HepG2 (cell line): ENCODE data around the gene UBL5.

ENCODE experiments used
- AHR ChIP-seq: IDR thresholded peaks from 2 replicates; pipeline ENCODE4 v1.6.1; 2018; ENCODE audit warnings: missing genetic modification reagents, missing compliant biosample characterization
- ARHGAP35 ChIP-seq: sonication (generic); formaldehyde crosslinking; IDR thresholded peaks from 2 replicates; pipeline ENCODE4 v1.9.0; 2022; ENCODE audit warnings: mild to moderate bottlenecking, inconsistent platforms, moderate library complexity, missing genetic modification reagents, borderline replicate concordance
- EZH2 ChIP-seq: conservative IDR thresholded peaks from 2 replicates; pipeline ENCODE4 v1.6.1; 2012; ENCODE audit warnings: mild to moderate bottlenecking, low read depth, low read length, moderate library complexity
- HCFC1 ChIP-seq: fragments of 150-350 bp; IDR thresholded peaks from 2 replicates; pipeline ENCODE4 v1.6.1; 2014; ENCODE audit warnings: low read depth, low read length
- HDAC2 ChIP-seq: sonication (generic); formaldehyde crosslinking; IDR thresholded peaks from 2 replicates; pipeline ENCODE4 v1.4.0; 2020; ENCODE audit warnings: missing genetic modification reagents
- NFRKB ChIP-seq: fragments of 450-650 bp; IDR thresholded peaks from 2 replicates; pipeline ENCODE4 v1.6.1; 2017
- RBAK ChIP-seq: sonication (generic); formaldehyde crosslinking; IDR thresholded peaks from 2 replicates; pipeline ENCODE4 v1.5.1; 2020; ENCODE audit warnings: mild to moderate bottlenecking, missing genetic modification reagents
- TCF7 ChIP-seq: sonication (generic); IDR thresholded peaks from 2 replicates; pipeline ENCODE4 v1.6.1; 2016; ENCODE audit warnings: antibody characterized with exemption, low read depth
- TF ChIP-seq, protein P1 (sequence below): sonication (generic); formaldehyde crosslinking; IDR thresholded peaks from 2 replicates; pipeline ENCODE4 v1.5.0; 2020; ENCODE audit warnings: mild to moderate bottlenecking, missing genetic modification reagents, moderate library complexity
- TF ChIP-seq, protein P2 (sequence below): sonication (generic); formaldehyde crosslinking; IDR thresholded peaks from 2 replicates; pipeline ENCODE4 v1.4.0; 2020; ENCODE audit warnings: missing genetic modification reagents
- TF ChIP-seq, protein P3 (sequence below), 2 experiments: IDR thresholded peaks; 2 replicates each; pipeline ENCODE4 v1.6.1; 2011 to 2012; ENCODE audit warnings: low read length in 2 of 2, borderline replicate concordance in 1 of 2, low read depth in 1 of 2, mild to moderate bottlenecking in 1 of 2, moderate library complexity in 1 of 2
- TF ChIP-seq, protein P4 (sequence below): IDR thresholded peaks from 2 replicates; pipeline ENCODE4 v1.6.1; 2016; ENCODE audit warnings: low read depth, control low read depth

DNA sequence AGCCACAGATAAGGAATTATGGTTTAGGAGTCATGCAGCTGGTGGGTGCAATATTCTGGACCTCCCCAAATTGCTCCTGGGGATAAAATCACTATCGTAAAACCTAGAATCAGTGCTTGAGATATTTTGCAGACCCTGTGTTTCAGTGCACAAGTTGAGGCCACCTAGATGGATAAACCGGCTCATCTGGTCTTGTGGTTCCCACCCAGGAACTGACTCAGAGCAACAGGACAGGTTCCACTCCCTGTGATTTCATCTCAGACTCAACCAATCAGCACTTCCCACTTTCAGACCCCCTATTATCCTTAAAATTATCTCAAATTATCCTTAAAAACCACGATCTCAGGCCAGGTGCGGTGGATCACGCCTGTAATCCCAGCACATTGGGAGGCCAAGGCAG is 29.8 kb upstream of the UBL5 start:
- TF ChIP-seq, protein P1, sequence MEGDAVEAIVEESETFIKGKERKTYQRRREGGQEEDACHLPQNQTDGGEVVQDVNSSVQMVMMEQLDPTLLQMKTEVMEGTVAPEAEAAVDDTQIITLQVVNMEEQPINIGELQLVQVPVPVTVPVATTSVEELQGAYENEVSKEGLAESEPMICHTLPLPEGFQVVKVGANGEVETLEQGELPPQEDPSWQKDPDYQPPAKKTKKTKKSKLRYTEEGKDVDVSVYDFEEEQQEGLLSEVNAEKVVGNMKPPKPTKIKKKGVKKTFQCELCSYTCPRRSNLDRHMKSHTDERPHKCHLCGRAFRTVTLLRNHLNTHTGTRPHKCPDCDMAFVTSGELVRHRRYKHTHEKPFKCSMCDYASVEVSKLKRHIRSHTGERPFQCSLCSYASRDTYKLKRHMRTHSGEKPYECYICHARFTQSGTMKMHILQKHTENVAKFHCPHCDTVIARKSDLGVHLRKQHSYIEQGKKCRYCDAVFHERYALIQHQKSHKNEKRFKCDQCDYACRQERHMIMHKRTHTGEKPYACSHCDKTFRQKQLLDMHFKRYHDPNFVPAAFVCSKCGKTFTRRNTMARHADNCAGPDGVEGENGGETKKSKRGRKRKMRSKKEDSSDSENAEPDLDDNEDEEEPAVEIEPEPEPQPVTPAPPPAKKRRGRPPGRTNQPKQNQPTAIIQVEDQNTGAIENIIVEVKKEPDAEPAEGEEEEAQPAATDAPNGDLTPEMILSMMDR (CRISPR knock-in tag) = no peak
- TF ChIP-seq HDAC2 (no peak), ARHGAP35 (CRISPR knock-in tag) (no peak), RBAK (no peak), NFRKB (no peak), AHR (no peak), EZH2 (no peak), TCF7 (no peak), HCFC1 (no peak)
- TF ChIP-seq, protein P2, sequence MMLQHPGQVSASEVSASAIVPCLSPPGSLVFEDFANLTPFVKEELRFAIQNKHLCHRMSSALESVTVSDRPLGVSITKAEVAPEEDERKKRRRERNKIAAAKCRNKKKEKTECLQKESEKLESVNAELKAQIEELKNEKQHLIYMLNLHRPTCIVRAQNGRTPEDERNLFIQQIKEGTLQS (CRISPR knock-in tag) = no peak
- TF ChIP-seq, protein P3, sequence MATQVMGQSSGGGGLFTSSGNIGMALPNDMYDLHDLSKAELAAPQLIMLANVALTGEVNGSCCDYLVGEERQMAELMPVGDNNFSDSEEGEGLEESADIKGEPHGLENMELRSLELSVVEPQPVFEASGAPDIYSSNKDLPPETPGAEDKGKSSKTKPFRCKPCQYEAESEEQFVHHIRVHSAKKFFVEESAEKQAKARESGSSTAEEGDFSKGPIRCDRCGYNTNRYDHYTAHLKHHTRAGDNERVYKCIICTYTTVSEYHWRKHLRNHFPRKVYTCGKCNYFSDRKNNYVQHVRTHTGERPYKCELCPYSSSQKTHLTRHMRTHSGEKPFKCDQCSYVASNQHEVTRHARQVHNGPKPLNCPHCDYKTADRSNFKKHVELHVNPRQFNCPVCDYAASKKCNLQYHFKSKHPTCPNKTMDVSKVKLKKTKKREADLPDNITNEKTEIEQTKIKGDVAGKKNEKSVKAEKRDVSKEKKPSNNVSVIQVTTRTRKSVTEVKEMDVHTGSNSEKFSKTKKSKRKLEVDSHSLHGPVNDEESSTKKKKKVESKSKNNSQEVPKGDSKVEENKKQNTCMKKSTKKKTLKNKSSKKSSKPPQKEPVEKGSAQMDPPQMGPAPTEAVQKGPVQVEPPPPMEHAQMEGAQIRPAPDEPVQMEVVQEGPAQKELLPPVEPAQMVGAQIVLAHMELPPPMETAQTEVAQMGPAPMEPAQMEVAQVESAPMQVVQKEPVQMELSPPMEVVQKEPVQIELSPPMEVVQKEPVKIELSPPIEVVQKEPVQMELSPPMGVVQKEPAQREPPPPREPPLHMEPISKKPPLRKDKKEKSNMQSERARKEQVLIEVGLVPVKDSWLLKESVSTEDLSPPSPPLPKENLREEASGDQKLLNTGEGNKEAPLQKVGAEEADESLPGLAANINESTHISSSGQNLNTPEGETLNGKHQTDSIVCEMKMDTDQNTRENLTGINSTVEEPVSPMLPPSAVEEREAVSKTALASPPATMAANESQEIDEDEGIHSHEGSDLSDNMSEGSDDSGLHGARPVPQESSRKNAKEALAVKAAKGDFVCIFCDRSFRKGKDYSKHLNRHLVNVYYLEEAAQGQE (IDR thresholded peaks at IDR 0.05; ENCODE audit: borderline replicate concordance in 1 of 2, low read depth in 1 of 2, low read length in 2 of 2) = no peak
- TF ChIP-seq, protein P4, sequence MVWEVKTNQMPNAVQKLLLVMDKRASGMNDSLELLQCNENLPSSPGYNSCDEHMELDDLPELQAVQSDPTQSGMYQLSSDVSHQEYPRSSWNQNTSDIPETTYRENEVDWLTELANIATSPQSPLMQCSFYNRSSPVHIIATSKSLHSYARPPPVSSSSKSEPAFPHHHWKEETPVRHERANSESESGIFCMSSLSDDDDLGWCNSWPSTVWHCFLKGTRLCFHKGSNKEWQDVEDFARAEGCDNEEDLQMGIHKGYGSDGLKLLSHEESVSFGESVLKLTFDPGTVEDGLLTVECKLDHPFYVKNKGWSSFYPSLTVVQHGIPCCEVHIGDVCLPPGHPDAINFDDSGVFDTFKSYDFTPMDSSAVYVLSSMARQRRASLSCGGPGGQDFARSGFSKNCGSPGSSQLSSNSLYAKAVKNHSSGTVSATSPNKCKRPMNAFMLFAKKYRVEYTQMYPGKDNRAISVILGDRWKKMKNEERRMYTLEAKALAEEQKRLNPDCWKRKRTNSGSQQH (CRISPR knock-in tag) = no peak
